Aortic smooth muscle cell (primary cell): ENCODE results near the gene ADGRG7. TPM values are rescaled to one million over a fixed set of nuclear protein-coding genes. Genes with fewer than 3 reads are reported as not detected.

ENCODE experiments used
- total RNA-seq: library from RNA; depleted of rRNA; stranded (reverse); fragments of >200 nt; gene quantifications from 2 replicates; pipeline ENCODE4 v1.2.3, GENCODE V29; 2014

Gene ADGRG7
- 52.7 TPM in 1 of 2 replicates, not detected in the other for total RNA-seq

GRCh38 chr3:100609305-100609704 is at the start of gene ADGRG7:
Gene ADGRG7, plus strand, starts transcription at chr3:100609601. Its CDS starts 256 bp downstream, at chr3:100609857.

DNA sequence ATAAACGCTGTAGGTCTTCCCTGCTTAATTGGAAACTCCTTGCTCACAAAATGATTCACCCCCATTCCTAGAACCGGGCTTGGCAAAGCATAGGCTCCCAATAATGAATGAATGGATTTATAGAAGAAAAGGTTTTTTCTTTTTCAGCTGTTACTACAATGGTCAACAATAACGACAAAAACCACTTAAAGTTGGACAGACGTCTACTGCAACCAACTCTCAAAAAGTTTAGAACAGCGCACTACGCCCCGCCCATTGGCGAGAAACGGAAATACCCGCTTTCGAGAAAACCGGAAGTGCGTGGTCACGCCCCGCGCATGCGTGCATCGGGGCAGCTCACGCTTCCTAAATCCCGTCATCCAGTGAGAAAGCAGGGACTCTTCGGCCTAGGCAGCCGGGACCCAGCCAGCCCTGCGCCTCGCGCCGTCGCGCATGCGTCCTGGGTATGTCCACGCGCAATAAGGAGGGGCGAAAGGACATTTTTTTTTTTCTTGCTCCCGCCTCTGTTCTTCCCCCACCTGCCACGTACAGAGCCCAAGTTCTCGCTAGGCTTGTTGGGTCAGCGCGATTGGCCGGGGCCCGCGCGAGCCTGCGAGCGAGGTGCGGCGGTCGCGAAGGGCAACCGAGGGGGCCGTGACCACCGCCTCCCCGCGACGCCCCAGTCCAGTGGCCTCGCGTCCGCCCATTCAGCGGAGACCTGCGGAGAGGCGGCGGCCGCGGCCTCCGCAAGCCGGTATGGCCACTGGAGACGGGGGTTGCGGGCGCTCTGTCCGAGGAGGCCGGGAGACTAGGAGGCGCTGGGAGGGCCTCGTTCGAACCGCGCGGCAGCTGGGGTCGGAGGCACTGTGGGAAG is 99.8 kb downstream of the ADGRG7 start, which contains the start of gene TFG:
TFG (plus strand) TSS at position 506 of the 853 bp plus-strand sequence. CDS start 4,192 bp downstream, outside the sequence.

Other genes starting within 250 kb of the ADGRG7 start
- 45.8 and 50.1 TPM in 2 replicates for gene TOMM70, start 208.5 kb upstream of the ADGRG7 start, total RNA-seq
- gene LNP1, start 208.1 kb upstream of the ADGRG7 start, total RNA-seq, result 5.0 and 7.3 TPM in 2 replicates
- 27.1 and 33.6 TPM in 2 replicates for gene TMEM45A, start 117.0 kb upstream of the ADGRG7 start, total RNA-seq
- 71.9 and 72.6 TPM in 2 replicates for gene TFG, start 99.9 kb downstream of the ADGRG7 start, total RNA-seq